ENCODE data around the gene SLC4A1.

- no peak for TF ChIP-seq CTCF (conservative IDR thresholded peaks at IDR 0.05; ENCODE audit: low read depth, low read length)
- TF ChIP-seq EZH2 (IDR thresholded peaks at IDR 0.05; ENCODE audit: low read length, unreplicated experiment), result no peak
- TF ChIP-seq EZH2phosphoT487 (IDR thresholded peaks at IDR 0.05; ENCODE audit: borderline replicate concordance, low read length), result no peak
Observed at GRCh38 chr17:44207319-44207718, 60.6 kb downstream of the SLC4A1 start.

All from PC-3 (cell line).